Measurements from ENCODE around the gene ERC1.

GRCh38 chr12:1382151-1382550, 391.1 kb downstream of the ERC1 start:
- TF ChIP-seq, protein P1, sequence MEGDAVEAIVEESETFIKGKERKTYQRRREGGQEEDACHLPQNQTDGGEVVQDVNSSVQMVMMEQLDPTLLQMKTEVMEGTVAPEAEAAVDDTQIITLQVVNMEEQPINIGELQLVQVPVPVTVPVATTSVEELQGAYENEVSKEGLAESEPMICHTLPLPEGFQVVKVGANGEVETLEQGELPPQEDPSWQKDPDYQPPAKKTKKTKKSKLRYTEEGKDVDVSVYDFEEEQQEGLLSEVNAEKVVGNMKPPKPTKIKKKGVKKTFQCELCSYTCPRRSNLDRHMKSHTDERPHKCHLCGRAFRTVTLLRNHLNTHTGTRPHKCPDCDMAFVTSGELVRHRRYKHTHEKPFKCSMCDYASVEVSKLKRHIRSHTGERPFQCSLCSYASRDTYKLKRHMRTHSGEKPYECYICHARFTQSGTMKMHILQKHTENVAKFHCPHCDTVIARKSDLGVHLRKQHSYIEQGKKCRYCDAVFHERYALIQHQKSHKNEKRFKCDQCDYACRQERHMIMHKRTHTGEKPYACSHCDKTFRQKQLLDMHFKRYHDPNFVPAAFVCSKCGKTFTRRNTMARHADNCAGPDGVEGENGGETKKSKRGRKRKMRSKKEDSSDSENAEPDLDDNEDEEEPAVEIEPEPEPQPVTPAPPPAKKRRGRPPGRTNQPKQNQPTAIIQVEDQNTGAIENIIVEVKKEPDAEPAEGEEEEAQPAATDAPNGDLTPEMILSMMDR (conservative IDR thresholded peaks at IDR 0.05; ENCODE audit: low read depth, low read length): no peak
- no peak for TF ChIP-seq EZH2 (IDR thresholded peaks at IDR 0.05; ENCODE audit: low read length, unreplicated experiment)
